Sigmoid colon (tissue), 4 donors: ENCODE data around the gene EGR4.

Source experiments
- CTCF ChIP-seq, 4 experiments: fragments of 450-650 bp in 3 of 4; fragments of 200-600 bp in 1 of 4; IDR thresholded peaks; one replicate each; pipeline ENCODE4 v1.5.1; 2016 to 2019; ENCODE audit warnings: antibody characterized with exemption in 4 of 4, mild to moderate bottlenecking in 3 of 4, moderate library complexity in 2 of 4
- EP300 ChIP-seq, 4 donors: sonication (generic); formaldehyde crosslinking; IDR thresholded peaks; one replicate each; pipeline ENCODE4 v1.6.1; 2017; ENCODE audit warnings: antibody characterized with exemption in 4 of 4

- TF ChIP-seq CTCF (IDR thresholded peaks at IDR 0.05) (no peak), EP300 (IDR thresholded peaks at IDR 0.05) (no peak)
These were observed at the start of gene EGR4 for GRCh38 chr2:73293534-73294171.
